ENCODE measurements around the gene GPT2.

DNA sequence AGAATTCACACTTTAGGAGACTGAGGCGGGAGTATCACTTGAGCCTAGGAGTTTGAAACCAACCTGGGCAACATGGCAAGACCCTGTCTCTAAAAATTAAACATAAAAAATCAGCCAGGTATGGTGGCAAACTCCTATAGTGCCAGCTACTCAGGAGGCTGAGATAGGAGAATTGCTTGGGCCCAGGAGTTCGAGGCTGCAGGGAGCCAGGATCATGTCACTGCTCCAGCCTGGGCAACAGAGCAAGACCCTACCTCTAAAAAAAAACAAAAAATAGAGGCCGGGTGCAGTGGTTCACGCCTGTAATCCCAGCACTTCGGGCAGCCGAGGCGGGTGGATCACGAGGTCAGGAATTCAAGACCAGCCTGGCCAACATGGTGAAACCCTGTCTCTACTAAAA lies 8.9 kb upstream of the GPT2 start:
- TF ChIP-seq SIN3A (IDR thresholded peaks at IDR 0.05; ENCODE audit: borderline replicate concordance, insufficient read depth, low read length) (no peak), POLR2AphosphoS5 (IDR thresholded peaks at IDR 0.05; ENCODE audit: low read depth, low read length) (no peak), TAF1 (IDR thresholded peaks at IDR 0.05; ENCODE audit: borderline replicate concordance, insufficient read depth, low read length) (no peak)
- TF ChIP-seq, protein P1, sequence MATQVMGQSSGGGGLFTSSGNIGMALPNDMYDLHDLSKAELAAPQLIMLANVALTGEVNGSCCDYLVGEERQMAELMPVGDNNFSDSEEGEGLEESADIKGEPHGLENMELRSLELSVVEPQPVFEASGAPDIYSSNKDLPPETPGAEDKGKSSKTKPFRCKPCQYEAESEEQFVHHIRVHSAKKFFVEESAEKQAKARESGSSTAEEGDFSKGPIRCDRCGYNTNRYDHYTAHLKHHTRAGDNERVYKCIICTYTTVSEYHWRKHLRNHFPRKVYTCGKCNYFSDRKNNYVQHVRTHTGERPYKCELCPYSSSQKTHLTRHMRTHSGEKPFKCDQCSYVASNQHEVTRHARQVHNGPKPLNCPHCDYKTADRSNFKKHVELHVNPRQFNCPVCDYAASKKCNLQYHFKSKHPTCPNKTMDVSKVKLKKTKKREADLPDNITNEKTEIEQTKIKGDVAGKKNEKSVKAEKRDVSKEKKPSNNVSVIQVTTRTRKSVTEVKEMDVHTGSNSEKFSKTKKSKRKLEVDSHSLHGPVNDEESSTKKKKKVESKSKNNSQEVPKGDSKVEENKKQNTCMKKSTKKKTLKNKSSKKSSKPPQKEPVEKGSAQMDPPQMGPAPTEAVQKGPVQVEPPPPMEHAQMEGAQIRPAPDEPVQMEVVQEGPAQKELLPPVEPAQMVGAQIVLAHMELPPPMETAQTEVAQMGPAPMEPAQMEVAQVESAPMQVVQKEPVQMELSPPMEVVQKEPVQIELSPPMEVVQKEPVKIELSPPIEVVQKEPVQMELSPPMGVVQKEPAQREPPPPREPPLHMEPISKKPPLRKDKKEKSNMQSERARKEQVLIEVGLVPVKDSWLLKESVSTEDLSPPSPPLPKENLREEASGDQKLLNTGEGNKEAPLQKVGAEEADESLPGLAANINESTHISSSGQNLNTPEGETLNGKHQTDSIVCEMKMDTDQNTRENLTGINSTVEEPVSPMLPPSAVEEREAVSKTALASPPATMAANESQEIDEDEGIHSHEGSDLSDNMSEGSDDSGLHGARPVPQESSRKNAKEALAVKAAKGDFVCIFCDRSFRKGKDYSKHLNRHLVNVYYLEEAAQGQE (IDR thresholded peaks at IDR 0.05; ENCODE audit: insufficient read depth in 1 of 2, low read depth in 2 of 2, low read length in 2 of 2), result no peak

Data from PFSK-1 (cell line).